GM20000 (cell line): ENCODE measurements around the gene CLPTM1L.

Source experiments
- DNase-seq: peaks from one replicate; pipeline ENCODE4 v3.0.0; 2012; ENCODE audit warnings: low spot score
- TF ChIP-seq, protein P1 (sequence below): IDR thresholded peaks from 2 replicates; pipeline ENCODE4 v1.5.1; 2012; ENCODE audit warnings: mild to moderate bottlenecking, control low read depth; ENCODE audit errors: extremely low read depth, missing control alignments

The CLPTM1L gene

DNA sequence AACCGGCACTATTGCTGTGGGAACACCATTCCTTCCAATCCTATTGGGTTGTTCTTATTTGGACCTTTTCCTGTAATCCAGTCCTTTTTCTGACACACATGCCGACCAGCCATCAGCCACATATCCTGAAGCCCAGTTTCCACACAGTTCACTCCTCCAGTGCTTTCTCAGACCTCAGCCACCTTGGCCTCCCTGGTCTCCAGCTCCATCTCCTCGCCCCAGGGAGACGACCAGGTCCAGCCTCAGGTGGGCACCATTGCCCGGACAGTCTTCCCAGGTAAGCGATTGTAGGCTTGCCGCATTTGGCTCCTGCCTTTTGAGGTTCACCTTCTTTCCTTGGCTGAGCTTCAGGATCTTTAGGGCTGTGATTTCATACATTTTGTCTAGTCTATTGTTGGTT, 34.8 kb downstream of the CLPTM1L start:
- DNase-seq = no peak
- TF ChIP-seq, protein P1, sequence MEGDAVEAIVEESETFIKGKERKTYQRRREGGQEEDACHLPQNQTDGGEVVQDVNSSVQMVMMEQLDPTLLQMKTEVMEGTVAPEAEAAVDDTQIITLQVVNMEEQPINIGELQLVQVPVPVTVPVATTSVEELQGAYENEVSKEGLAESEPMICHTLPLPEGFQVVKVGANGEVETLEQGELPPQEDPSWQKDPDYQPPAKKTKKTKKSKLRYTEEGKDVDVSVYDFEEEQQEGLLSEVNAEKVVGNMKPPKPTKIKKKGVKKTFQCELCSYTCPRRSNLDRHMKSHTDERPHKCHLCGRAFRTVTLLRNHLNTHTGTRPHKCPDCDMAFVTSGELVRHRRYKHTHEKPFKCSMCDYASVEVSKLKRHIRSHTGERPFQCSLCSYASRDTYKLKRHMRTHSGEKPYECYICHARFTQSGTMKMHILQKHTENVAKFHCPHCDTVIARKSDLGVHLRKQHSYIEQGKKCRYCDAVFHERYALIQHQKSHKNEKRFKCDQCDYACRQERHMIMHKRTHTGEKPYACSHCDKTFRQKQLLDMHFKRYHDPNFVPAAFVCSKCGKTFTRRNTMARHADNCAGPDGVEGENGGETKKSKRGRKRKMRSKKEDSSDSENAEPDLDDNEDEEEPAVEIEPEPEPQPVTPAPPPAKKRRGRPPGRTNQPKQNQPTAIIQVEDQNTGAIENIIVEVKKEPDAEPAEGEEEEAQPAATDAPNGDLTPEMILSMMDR = no peak

DNA sequence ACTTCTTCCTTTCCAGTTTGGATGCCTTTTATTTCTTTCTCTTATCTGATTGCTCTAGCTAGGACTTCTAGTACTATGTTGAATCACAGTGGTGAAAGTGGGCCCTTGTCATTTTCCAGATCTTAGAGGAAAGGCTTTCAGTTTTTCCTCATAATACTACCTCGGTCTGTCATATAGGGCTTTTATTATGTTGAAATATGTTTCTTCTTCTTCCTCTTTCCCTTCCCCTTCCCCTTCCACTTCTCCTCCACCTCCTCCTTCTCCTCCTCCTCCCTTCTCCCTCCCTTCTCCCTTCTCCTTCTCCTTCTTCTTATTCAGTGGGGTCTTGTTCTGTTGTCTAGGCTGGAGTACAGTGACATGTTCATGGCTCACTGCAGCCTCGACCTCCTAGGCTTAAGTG, 40.9 kb downstream of the CLPTM1L start:
- TF ChIP-seq, protein P1 = no peak
- DNase-seq = no peak

DNA sequence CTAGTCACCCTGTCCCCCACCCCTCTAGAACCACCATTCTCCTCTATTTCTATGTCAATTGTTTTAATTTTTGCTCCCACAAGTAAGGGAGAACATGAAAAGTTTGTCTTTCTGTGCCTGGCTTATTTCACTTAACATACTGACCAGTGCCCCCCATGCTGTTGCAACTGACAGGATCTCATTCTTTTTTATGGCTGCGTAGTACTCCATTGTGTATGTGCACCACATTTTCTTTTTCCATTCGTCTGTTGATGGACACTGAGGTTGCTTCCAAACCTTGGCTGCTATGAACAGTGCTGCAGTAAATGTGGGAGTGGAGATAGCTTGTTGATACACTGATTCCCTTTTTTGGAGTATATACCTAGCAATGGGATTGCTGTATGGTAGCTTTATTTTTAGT, 42.6 kb downstream of the CLPTM1L start:
- TF ChIP-seq, protein P1 = no peak
- no peak for DNase-seq

DNA sequence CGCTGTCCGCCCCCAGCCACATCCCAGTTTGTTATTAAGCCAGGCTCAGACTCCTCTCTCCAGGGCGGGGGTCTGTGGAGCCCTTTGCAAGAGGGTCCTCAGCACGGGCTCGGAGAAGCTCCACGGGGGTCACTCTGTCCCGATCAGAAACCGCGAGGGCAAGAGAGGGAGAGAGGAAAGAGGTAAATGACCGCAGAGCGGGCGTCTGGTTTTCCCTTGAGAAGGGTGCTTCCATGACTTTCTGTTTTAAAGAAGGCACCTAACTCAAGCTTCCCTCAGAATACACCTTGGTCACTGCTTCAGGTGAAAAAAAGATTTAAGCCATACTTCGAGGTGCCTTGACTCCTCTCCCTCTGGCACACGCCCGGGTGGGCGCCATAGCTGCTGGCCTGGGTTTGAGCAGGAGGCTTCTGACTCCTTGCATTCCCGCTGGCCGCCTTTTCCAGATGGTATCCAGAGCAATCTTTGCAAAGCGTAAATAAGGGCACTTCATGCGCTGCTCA, 44.3 kb downstream of the CLPTM1L start:
- TF ChIP-seq, protein P1 = no peak
- DNase-seq = no peak

DNA sequence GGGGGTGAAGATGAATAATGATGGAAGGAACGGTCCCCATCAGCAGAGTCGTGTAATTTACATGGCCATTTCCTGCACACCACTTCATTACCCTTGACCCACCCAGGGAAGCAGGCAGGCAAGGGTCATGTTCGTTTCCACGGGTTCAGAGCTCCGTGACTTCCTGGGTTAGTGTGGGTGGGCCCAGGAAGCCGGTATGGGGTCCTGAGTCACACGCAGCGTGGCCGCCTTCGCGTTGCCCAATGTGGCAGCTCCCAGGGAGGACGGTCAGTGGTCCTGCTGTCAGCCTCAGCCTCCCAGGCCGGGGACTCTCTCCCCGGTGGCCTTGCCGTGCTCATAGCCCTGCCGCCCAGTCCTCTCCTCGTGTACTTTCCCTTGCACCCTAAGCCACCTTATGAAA, 44.9 kb downstream of the CLPTM1L start:
- TF ChIP-seq, protein P1 = no peak
- no peak for DNase-seq

DNA sequence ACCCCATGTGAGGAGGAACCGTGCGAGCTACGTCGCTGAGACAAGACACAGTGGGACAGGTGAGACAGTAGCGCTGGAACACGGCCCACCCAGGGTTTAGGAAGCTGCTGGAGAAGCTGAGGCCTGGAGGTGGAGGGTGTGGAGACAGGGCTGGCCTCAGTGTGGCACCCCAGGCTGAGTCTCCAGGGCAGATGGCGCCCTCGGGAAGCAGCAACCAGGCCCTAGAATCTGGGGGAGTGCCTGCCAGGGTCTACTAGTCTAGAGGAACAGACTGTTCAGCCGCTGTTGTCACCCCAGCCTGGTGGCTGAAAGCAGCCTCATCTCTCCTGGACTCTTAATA, 45.4 kb downstream of the CLPTM1L start:
- no peak for DNase-seq
- TF ChIP-seq, protein P1 = no peak

DNA sequence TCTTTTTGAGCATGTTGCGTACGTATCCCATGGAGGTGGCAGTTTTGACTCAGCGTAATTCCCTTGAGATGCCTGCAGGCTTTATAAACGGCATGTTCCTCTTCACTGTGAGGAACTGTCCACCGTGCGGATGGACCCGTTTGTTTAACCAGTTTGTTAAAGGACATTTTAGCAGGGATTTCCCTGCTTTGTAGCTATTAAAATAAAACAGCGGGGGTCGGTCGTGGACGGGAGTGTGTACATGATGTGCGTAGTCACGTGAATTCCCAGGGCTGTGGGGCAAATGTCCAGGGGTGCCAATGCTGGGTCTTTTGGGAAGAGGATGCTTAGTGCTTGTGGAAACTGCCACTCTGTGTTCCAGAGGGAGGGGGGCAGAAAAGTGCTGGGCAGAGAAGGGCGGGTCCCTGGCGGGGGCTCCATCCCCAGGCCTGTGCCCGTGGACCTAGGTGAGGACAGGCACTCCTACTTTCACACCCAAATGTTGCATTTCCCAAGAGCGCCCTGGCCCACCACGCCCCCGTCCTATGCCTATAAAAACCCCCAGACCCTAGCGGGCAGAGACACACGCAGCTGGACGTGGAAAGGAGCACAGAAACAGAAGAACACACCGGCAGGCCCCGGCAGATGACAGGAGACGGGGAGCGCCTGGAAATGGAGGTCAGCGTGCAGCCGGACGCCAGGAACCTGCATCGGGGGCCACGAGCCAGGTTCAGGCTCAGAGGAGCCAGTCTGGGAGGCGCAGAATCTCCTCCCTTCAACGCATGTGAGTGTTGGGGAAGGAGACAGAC, 46.0 kb downstream of the CLPTM1L start:
- TF ChIP-seq, protein P1 = no peak
- DNase-seq = no peak
